ENCODE measurements around the gene CALHM4. TPM values are rescaled to one million over a fixed set of nuclear protein-coding genes. Genes with fewer than 3 reads are reported as not detected.

The CALHM4 gene
- total and polyA plus RNA-seq, 12 donors, result 0.09 to 0.26 (median 0.22) TPM; not detected in 9

DNA sequence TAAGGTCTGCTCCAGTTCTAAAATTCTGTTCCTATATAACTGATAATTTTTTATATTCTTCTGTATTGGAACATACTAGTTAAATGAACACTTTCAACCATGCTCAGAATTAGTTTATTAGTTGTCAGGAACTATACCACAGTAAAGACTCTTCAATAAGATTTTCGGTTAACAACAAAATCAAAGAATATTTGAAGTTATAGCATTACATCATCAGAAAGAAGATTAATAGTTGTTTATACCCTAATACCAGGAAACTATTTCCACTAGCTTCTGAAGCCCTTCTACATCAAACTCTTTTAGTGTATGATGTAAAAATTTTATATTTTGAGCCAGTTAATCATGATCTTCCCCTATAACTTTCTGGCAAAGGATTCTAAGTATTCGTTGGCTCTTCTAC lies 6.6 kb downstream of the CALHM4 start:
- TF ChIP-seq, protein P1, sequence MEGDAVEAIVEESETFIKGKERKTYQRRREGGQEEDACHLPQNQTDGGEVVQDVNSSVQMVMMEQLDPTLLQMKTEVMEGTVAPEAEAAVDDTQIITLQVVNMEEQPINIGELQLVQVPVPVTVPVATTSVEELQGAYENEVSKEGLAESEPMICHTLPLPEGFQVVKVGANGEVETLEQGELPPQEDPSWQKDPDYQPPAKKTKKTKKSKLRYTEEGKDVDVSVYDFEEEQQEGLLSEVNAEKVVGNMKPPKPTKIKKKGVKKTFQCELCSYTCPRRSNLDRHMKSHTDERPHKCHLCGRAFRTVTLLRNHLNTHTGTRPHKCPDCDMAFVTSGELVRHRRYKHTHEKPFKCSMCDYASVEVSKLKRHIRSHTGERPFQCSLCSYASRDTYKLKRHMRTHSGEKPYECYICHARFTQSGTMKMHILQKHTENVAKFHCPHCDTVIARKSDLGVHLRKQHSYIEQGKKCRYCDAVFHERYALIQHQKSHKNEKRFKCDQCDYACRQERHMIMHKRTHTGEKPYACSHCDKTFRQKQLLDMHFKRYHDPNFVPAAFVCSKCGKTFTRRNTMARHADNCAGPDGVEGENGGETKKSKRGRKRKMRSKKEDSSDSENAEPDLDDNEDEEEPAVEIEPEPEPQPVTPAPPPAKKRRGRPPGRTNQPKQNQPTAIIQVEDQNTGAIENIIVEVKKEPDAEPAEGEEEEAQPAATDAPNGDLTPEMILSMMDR (IDR thresholded peaks at IDR 0.05), result no peak
- intact Hi-C loops (cut with DNase I), result loop anchor here in 9 of 10 donors (2.0 to 10.0 kb wide), 7 partner anchors 23 to 345 kb away; partner anchors contain the start of gene TSPYL1 (in 3 of the 9)
- no peak overlapping the region for H3K4me3 ChIP-seq
- H3K27me3 ChIP-seq, result peaks cover 0 to 3% (median 0%) of the 10 kb centered on the region in 7 donors
- DNase-seq (no peak), ATAC-seq (no peak)
- H3K9me3 ChIP-seq, result no peaks in the 10 kb centered on the region
- H3K36me3 ChIP-seq, result no peaks in the 10 kb centered on the region
- peaks cover 0 to 12% (median 8%) of the 10 kb centered on the region in 9 donors for H3K4me1 ChIP-seq
- WGBS, 2 donors, result 90 to 92% methylated on average over 2 of the region's 2 CpGs
- H3K27ac ChIP-seq, result no peak overlapping the region

DNA sequence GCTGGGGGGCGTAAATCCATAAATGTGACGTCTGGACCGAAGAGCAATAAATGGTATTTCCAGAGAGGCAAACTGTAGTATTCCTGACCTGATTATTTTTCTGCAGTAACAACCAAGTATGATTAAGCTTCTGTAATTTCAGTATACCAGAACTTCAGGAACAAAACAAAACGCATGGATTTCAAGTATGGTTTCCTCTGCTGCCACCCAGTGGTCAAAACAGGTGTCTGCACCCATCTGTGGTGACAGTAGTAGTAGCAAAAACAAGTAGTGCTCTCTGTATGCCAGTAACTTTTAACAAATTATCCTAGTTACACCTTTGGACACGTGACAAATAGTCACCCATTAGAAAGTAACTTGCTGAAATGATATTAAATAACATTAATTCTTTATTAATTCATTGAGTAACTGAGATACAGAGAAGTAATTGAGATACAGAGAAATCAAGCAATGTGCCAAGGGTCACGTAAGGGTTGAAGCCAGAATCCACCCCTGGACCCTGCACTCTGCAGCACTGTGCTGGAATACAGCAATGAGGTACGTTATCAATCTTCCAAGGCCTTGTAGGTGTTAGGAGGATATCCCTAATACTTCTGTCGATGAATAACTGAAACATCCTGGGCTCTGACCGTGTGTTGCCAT lies 7.9 kb downstream of the CALHM4 start:
- DNase-seq (peak; percentile 64 to 71), ATAC-seq (peak in 7 of 8 donors; percentile 43 to 67 (median 65))
- no peaks in the 10 kb centered on the region for H3K36me3 ChIP-seq
- H3K9me3 ChIP-seq, result no peaks in the 10 kb centered on the region
- intact Hi-C loops (cut with DNase I), result loop anchor here in 9 of 10 donors (1.0 to 10.0 kb wide), 8 partner anchors 25 to 347 kb away; partner anchors contain the start of gene TSPYL1 (in 3 of the 9)
- 51% methylated on average over 9 of the region's 9 CpGs for WGBS, 2 donors
- peak overlapping the region in 1 of 10 donors; percentile 4 for H3K4me3 ChIP-seq
- H3K4me1 ChIP-seq, result peaks cover 0 to 12% (median 8%) of the 10 kb centered on the region in 9 donors
- H3K27me3 ChIP-seq, result peaks cover 0 to 3% (median 0%) of the 10 kb centered on the region in 7 donors
- TF ChIP-seq, protein P1 (IDR thresholded peaks at IDR 0.05), result peak; percentile 81 to 96 (median 95)
- H3K27ac ChIP-seq, result no peak overlapping the region

DNA sequence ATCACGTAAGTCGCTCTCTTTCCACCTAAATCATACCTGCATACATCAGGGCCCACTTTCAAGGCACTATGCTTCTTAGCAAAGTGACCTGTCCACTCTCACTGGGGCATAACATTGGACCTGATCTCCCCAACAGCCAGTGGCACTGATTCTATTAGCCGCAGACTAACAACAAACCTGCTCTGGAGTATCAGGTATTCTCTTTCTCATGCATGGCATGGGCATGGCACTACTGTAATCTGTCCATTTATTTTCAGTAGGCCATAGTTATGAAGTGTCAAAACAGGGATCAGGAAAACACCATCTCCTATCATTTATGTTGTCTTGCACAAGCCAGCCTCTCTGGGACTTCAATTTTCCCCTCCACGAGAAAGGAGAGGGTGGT lies 8.5 kb downstream of the CALHM4 start:
- H3K4me3 ChIP-seq, result no peak overlapping the region
- H3K36me3 ChIP-seq, result no peaks in the 10 kb centered on the region
- H3K4me1 ChIP-seq, result peaks cover 0 to 12% (median 8%) of the 10 kb centered on the region in 9 donors
- H3K9me3 ChIP-seq, result no peaks in the 10 kb centered on the region
- TF ChIP-seq, protein P1 (IDR thresholded peaks at IDR 0.05), result no peak
- no peak for DNase-seq
- no peak for ATAC-seq
- H3K27me3 ChIP-seq, result peaks cover 0 to 3% (median 0%) of the 10 kb centered on the region in 7 donors
- WGBS, 2 donors, result 89 to 91% methylated on average over 4 of the region's 4 CpGs
- intact Hi-C loops (cut with DNase I), result loop anchor here in 8 of 10 donors (5.0 to 10.0 kb wide), 6 partner anchors 277 to 347 kb away; partner anchors contain the start of gene TSPYL1 (in 3 of the 8)
- no peak overlapping the region for H3K27ac ChIP-seq

DNA sequence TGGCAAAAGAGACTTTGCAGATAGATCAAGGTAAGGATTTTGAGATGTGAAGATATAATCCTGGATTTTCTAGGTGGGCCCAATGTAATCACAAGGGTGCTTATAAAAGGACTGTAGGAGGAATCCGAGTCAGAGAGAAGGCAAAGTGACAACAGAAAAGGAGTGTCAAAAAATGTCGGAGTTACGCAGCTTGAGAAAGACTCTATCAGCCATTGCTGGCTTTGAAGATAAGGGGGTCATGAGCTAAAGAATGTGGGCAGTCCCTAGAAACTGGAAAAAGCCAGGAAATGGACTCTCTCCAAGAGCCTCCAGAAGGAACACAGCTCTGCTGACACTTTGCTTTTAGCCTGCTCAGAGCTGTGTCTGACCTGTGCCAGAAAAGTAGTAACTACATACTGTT lies 9.1 kb downstream of the CALHM4 start:
- no peak for DNase-seq
- peaks cover 0 to 8% (median 5%) of the 10 kb centered on the region in 9 donors for H3K4me1 ChIP-seq
- H3K9me3 ChIP-seq, result no peaks in the 10 kb centered on the region
- H3K27ac ChIP-seq, result no peak overlapping the region
- ATAC-seq, result peak in 1 of 8 donors; percentile 18
- intact Hi-C loops (cut with DNase I), result loop anchor here in 8 of 10 donors (5.0 to 10.0 kb wide), 6 partner anchors 278 to 348 kb away; partner anchors contain the start of gene TSPYL1 (in 3 of the 8)
- peaks cover 0 to 3% (median 0%) of the 10 kb centered on the region in 7 donors for H3K27me3 ChIP-seq
- no peaks in the 10 kb centered on the region for H3K36me3 ChIP-seq
- WGBS, 2 donors, result 37 to 46% methylated on average over 3 of the region's 3 CpGs
- H3K4me3 ChIP-seq, result no peak overlapping the region
- TF ChIP-seq, protein P1 (IDR thresholded peaks at IDR 0.05), result no peak

Data from heart right ventricle (tissue), 16 donors.